Measurements from ENCODE around the gene SCN1B. TPM values are rescaled to one million over a fixed set of nuclear protein-coding genes. Genes with fewer than 3 reads are reported as not detected.
"Not testable (repeated sequence)": the region's sequence is repeated elsewhere in the genome, so short reads cannot be mapped to it uniquely, and the experiment has no call there.

Gene SCN1B
- total RNA-seq, 1 donor from 2014 or later = 8.6 TPM

- no peak overlapping the region for H3K4me3 ChIP-seq
- H3K27me3 ChIP-seq = no peaks in the 10 kb centered on the region
- intact Hi-C loops (cut with DNase I) = no loop called here
- TF ChIP-seq CTCF (IDR thresholded peaks at IDR 0.05) = no peak
- no peak for TF ChIP-seq POLR2AphosphoS5 (IDR thresholded peaks at IDR 0.05; ENCODE audit: insufficient read depth in 1 of 2, low read depth in 1 of 2)
- no peak for TF ChIP-seq POLR2A (IDR thresholded peaks at IDR 0.05)
- peaks cover 0 to 23% of the 10 kb centered on the region in 2 donors for H3K36me3 ChIP-seq
- no peak overlapping the region for H3K27ac ChIP-seq
- no peak for DNase-seq (ENCODE audit: extremely low spot score in 2 of 2)
- peaks cover 36% of the 10 kb centered on the region for H3K4me1 ChIP-seq
- no peaks in the 10 kb centered on the region for H3K9me3 ChIP-seq
Measured at GRCh38 chr19:35006999-35007365, 23.3 kb upstream of the SCN1B start.

GRCh38 chr19:35007427-35007826 is 22.8 kb upstream of the SCN1B start:
- H3K9me3 ChIP-seq; intact Hi-C loops (cut with DNase I); DNase-seq (ENCODE audit: extremely low spot score in 2 of 2); H3K27me3 ChIP-seq; H3K27ac ChIP-seq; H3K4me3 ChIP-seq: not testable (repeated sequence)
- Histone ChIP-seq H3K36me3 (peaks cover 0 to 28% of the 10 kb centered on the region in 2 donors), H3K4me1 (peaks cover 36% of the 10 kb centered on the region)

GRCh38 chr19:35008891-35009341 is 21.4 kb upstream of the SCN1B start:
- peaks cover 0 to 30% of the 10 kb centered on the region in 2 donors for H3K36me3 ChIP-seq
- intact Hi-C loops (cut with DNase I) = no loop called here
- no peak overlapping the region for H3K27ac ChIP-seq
- peaks cover 32% of the 10 kb centered on the region for H3K4me1 ChIP-seq
- no peak for TF ChIP-seq CTCF (IDR thresholded peaks at IDR 0.05)
- TF ChIP-seq POLR2A (IDR thresholded peaks at IDR 0.05) = no peak
- TF ChIP-seq POLR2AphosphoS5 (IDR thresholded peaks at IDR 0.05; ENCODE audit: insufficient read depth in 1 of 2, low read depth in 1 of 2) = peak in 1 of 2 donors; percentile 20
- H3K4me3 ChIP-seq = no peak overlapping the region
- no peaks in the 10 kb centered on the region for H3K9me3 ChIP-seq
- H3K27me3 ChIP-seq = no peaks in the 10 kb centered on the region
- no peak for DNase-seq (ENCODE audit: extremely low spot score in 2 of 2)

- no peak overlapping the region for H3K27ac ChIP-seq
- peaks cover 0 to 36% of the 10 kb centered on the region in 2 donors for H3K36me3 ChIP-seq
- H3K4me1 ChIP-seq = peaks cover 24% of the 10 kb centered on the region
- intact Hi-C loops (cut with DNase I) = no loop called here
- no peak for DNase-seq (ENCODE audit: extremely low spot score in 2 of 2)
- H3K27me3 ChIP-seq = no peaks in the 10 kb centered on the region
- TF ChIP-seq CTCF (IDR thresholded peaks at IDR 0.05) (no peak), POLR2AphosphoS5 (IDR thresholded peaks at IDR 0.05; ENCODE audit: insufficient read depth in 1 of 2, low read depth in 1 of 2) (no peak)
- H3K9me3 ChIP-seq = no peaks in the 10 kb centered on the region
- no peak overlapping the region for H3K4me3 ChIP-seq
Measured at GRCh38 chr19:35009424-35010415, 20.6 kb upstream of the SCN1B start.

- intact Hi-C loops (cut with DNase I) = no loop called here
- peaks cover 0 to 41% of the 10 kb centered on the region in 2 donors for H3K36me3 ChIP-seq
- H3K4me1 ChIP-seq = peaks cover 23% of the 10 kb centered on the region
- H3K9me3 ChIP-seq = no peaks in the 10 kb centered on the region
- H3K27ac ChIP-seq = no peak overlapping the region
- no peak overlapping the region for H3K4me3 ChIP-seq
- DNase-seq (ENCODE audit: extremely low spot score in 2 of 2) = no peak
- H3K27me3 ChIP-seq = no peaks in the 10 kb centered on the region
- TF ChIP-seq POLR2AphosphoS5 (IDR thresholded peaks at IDR 0.05; ENCODE audit: insufficient read depth in 1 of 2, low read depth in 1 of 2) (peak in 1 of 2 donors; percentile 17), POLR2A (IDR thresholded peaks at IDR 0.05) (no peak)
Measured at GRCh38 chr19:35011091-35011689, 19.1 kb upstream of the SCN1B start.
